Heart left ventricle (tissue), 13 donors: ENCODE results near the gene IL22.

Experiments
- CTCF ChIP-seq, 12 donors: fragments of 200-600 bp; sonication (generic) in 4 of 12; IDR thresholded peaks; one replicate each; pipeline versions ENCODE4 v1.5.0 to v1.8.0; 2018 to 2022; ENCODE audit warnings: antibody characterized with exemption in 12 of 12, mild to moderate bottlenecking in 5 of 12
- POLR2A ChIP-seq, 2 donors: fragments of 450-650 bp; IDR thresholded peaks; one replicate each; pipeline ENCODE4 v1.6.1; 2017; ENCODE audit warnings: antibody characterized with exemption in 2 of 2, mild to moderate bottlenecking in 2 of 2, moderate library complexity in 2 of 2
- donor health status: ischemic (EF 13 %, LVEDD 7.1; RV severe dilation, severe dysfunction).
- donor health status: DM: no; HTN: yes; CAD: no.
- donor health status: DM: no; HTN: no; CAD: no.
- donor health status: ischemic (EF 25% LVEDD 6.9; RV normal size, moderate dysfunction).
- donor health status: ischemic (EF 25% LVEDD 5.7; RV mildly dilated, moderate dysfunction).
- donor health status: ischemic (EF 35%, LVEDD 5.7; RV mildly dilated, moderate dysfunction).
- donor health status: nonischemic (EF 11% LVEDD 7.7; RV severe dilation, severe dysfunction).
- donor health status: DM: yes; HTN: yes; CAD: no.
- donor health status: PGD.
- donor health status: ischemic (EF 29% LVEDD 5.4; RV normal size, mild dysfunction).
- donor health status: nonischemic (EF 23%, LVEDD 6.1; RV moderate dilation, normal function).

DNA sequence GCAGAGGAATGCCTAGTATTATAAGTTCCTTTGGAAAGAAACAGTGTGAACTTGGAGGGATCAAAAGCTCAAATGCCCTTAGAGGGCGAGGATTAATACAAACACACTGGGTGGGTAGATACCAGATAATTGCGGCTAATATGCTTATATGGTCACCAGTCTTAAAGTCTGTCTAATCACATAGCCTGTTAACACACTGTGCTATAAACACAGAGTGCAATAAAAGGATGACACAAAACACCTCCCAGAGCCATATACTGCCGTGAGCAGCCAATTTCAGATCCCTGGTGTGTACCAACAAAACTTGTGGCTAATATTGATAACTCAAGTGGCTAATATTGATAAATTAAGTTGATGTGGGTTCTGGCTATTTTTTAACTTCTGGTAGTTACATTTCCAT is 26.0 kb downstream of the IL22 start:
- TF ChIP-seq CTCF (IDR thresholded peaks at IDR 0.05) = no peak
- no peak for TF ChIP-seq POLR2A (IDR thresholded peaks at IDR 0.05)
